SK-N-SH (cell line): Measurements from ENCODE around the gene PLAGL2. TPM values are rescaled to one million over a fixed set of nuclear protein-coding genes. Genes with fewer than 3 reads are reported as not detected.
"Not testable (repeated sequence)": the region's sequence is repeated elsewhere in the genome, so short reads cannot be mapped to it uniquely, and the experiment has no call there.

Experiments used
- CTCF ChIA-PET: fragments of 300-600, 350-600 bp; formaldehyde crosslinking; extraction: SDS; loops from one replicate; lab custom pipeline; 2021; lab: Yijun Ruan, JAX
- POLR2A ChIA-PET: fragments of 350-600 bp; sonication (Branson Sonifier 250); formaldehyde crosslinking; extraction: SDS; loops from one replicate; lab custom pipeline; 2020; ENCODE audit warnings: antibody characterized with exemption, inconsistent platforms; lab: Yijun Ruan, JAX
- DNase-seq: peaks from one replicate; pipeline ENCODE4 v3.0.0; 2012
- H2AFZ ChIP-seq: fragments of 200-600 bp; sonication (generic); 2 replicates; pipeline ENCODE4 v1.8.1; 2016; ENCODE audit warnings: antibody characterized with exemption, mild to moderate bottlenecking, low read depth
- H3F3A ChIP-seq: fragments of 200-600 bp; sonication (generic); replicated peaks from 2 replicates; pipeline ENCODE3; 2016; ENCODE audit warnings: antibody characterized with exemption, mild to moderate bottlenecking; ENCODE audit not compliant: insufficient read depth
- H3K27ac ChIP-seq, 2 experiments: fragments of 200-500 bp in 1 of 2; fragments of 200-600 bp in 1 of 2; sonication (Bioruptor generic) in 1 of 2; sonication (generic), shearing (Covaris generic) in 1 of 2; 2 replicates each; pipeline versions ENCODE4 v1.5.1 to v1.6.1; 2014 to 2016; ENCODE audit warnings: low read depth in 2 of 2, inconsistent platforms in 1 of 2, low read length in 1 of 2, mild to moderate bottlenecking in 1 of 2, mixed read lengths in 1 of 2
- H3K27me3 ChIP-seq: fragments of 200-600 bp; sonication (generic), shearing (Covaris generic); 2 replicates; pipeline ENCODE4 v1.6.1; 2016; ENCODE audit warnings: mixed run types; ENCODE audit not compliant: insufficient read depth
- H3K36me3 ChIP-seq, 2 experiments: fragments of 200-500 bp in 1 of 2; fragments of 200-600 bp in 1 of 2; sonication (Bioruptor generic) in 1 of 2; sonication (generic) in 1 of 2; replicated peaks in 1 of 2; 2 replicates each; pipeline versions ENCODE3 to v1.5.1; 2014 to 2016; ENCODE audit warnings: low read length in 1 of 2, mild to moderate bottlenecking in 1 of 2; ENCODE audit not compliant: insufficient read depth in 2 of 2, control insufficient read depth in 1 of 2
- H3K4me1 ChIP-seq, 2 experiments: fragments of 200-500 bp in 1 of 2; fragments of 200-600 bp in 1 of 2; sonication (Bioruptor generic) in 1 of 2; sonication (generic), shearing (Covaris generic) in 1 of 2; 2 replicates each; pipeline versions ENCODE4 v1.5.1 to v1.6.1; 2014 to 2016; ENCODE audit warnings: low read depth in 1 of 2, low read length in 1 of 2, mixed run types in 1 of 2; ENCODE audit not compliant: insufficient read depth in 2 of 2, control insufficient read depth in 1 of 2
- H3K4me2 ChIP-seq: fragments of 200-600 bp; sonication (generic), shearing (Covaris generic); 2 replicates; pipeline ENCODE4 v1.6.1; 2017; ENCODE audit warnings: mixed run types
- H3K4me3 ChIP-seq, 2 experiments: fragments of 200-500 bp in 1 of 2; fragments of 200-600 bp in 1 of 2; sonication (Bioruptor generic) in 1 of 2; sonication (generic), shearing (Covaris generic) in 1 of 2; 2 replicates each; pipeline versions ENCODE4 v1.5.1 to v1.8.1; 2014 to 2016; ENCODE audit warnings: low read depth in 2 of 2, inconsistent platforms in 1 of 2, low read length in 1 of 2, mild to moderate bottlenecking in 1 of 2, mixed read lengths in 1 of 2, moderate library complexity in 1 of 2
- H3K79me2 ChIP-seq: fragments of 200-600 bp; sonication (generic); 2 replicates; pipeline ENCODE4 v1.8.1; 2017; ENCODE audit warnings: mild to moderate bottlenecking; ENCODE audit not compliant: insufficient read depth
- H3K9ac ChIP-seq: fragments of 200-600 bp; sonication (generic); 2 replicates; pipeline ENCODE4 v1.6.1; 2017; ENCODE audit warnings: mixed run types
- H3K9me2 ChIP-seq: fragments of 200-600 bp; sonication (generic); 2 replicates; pipeline ENCODE4 v1.6.1; 2017; ENCODE audit warnings: mixed run types
- H3K9me3 ChIP-seq: fragments of 200-600 bp; sonication (generic); 2 replicates; pipeline ENCODE4 v1.6.1; 2017; ENCODE audit warnings: mixed run types, mild to moderate bottlenecking, moderate library complexity
- H4K20me1 ChIP-seq: fragments of 200-600 bp; sonication (generic); 2 replicates; pipeline ENCODE4 v1.6.1; 2017; ENCODE audit warnings: mild to moderate bottlenecking, mixed run types; ENCODE audit not compliant: insufficient read depth
- CHD2 ChIP-seq: fragments of 150-350 bp; IDR thresholded peaks from 2 replicates; pipeline ENCODE4 v1.6.1; 2018; ENCODE audit warnings: low read length; ENCODE audit not compliant: partially characterized antibody
- CTCF ChIP-seq: fragments of 200-600 bp; sonication (generic); IDR thresholded peaks from 2 replicates; pipeline ENCODE4 v1.6.1; 2017; ENCODE audit warnings: antibody characterized with exemption, mild to moderate bottlenecking, moderate library complexity
- ELF1 ChIP-seq: IDR thresholded peaks from 2 replicates; pipeline ENCODE4 v1.4.0; 2012
- EP300 ChIP-seq, 2 experiments: IDR thresholded peaks; 2 replicates each; pipeline versions ENCODE4 v1.4.0 to v1.6.1; 2012; ENCODE audit warnings: borderline replicate concordance in 1 of 2, low read depth in 1 of 2, low read length in 1 of 2
- FOXJ3 ChIP-seq: sonication (generic); formaldehyde crosslinking; IDR thresholded peaks from 2 replicates; pipeline ENCODE4 v1.5.1; 2020; ENCODE audit warnings: mild to moderate bottlenecking, missing genetic modification reagents
- FOXM1 ChIP-seq: IDR thresholded peaks from 2 replicates; pipeline ENCODE4 v1.4.0; 2012; ENCODE audit warnings: low read depth, mild to moderate bottlenecking
- GATA2 ChIP-seq: sonication (generic); formaldehyde crosslinking; IDR thresholded peaks from 2 replicates; pipeline ENCODE4 v1.5.0; 2020; ENCODE audit warnings: mild to moderate bottlenecking, missing genetic modification reagents
- IRF3 ChIP-seq: fragments of 150-350 bp; IDR thresholded peaks from 2 replicates; pipeline ENCODE4 v1.6.1; 2016; ENCODE audit warnings: mild to moderate bottlenecking, low read depth, low read length
- JUND ChIP-seq: IDR thresholded peaks from 2 replicates; pipeline ENCODE4 v1.4.0; 2012
- NFIC ChIP-seq: IDR thresholded peaks from 2 replicates; pipeline ENCODE4 v1.4.0; 2012; ENCODE audit warnings: borderline replicate concordance
- RCOR1 ChIP-seq: fragments of 150-350 bp; IDR thresholded peaks from 2 replicates; pipeline ENCODE4 v1.6.1; 2017; ENCODE audit warnings: antibody characterized with exemption, low read length
- RXRA ChIP-seq: IDR thresholded peaks from 2 replicates; pipeline ENCODE4 v1.4.0; 2012; ENCODE audit warnings: low read depth, mild to moderate bottlenecking, borderline replicate concordance
- SIN3A ChIP-seq: IDR thresholded peaks from 2 replicates; pipeline ENCODE4 v1.6.1; 2012; ENCODE audit warnings: low read depth, mild to moderate bottlenecking, low read length, moderate library complexity, borderline replicate concordance
- SMC3 ChIP-seq: IDR thresholded peaks from 2 replicates; pipeline ENCODE4 v1.6.1; 2012; ENCODE audit warnings: low read depth, low read length, improper control_type of control experiment
- USF1 ChIP-seq: IDR thresholded peaks from 2 replicates; pipeline ENCODE4 v1.4.0; 2012; ENCODE audit warnings: low read depth, borderline replicate concordance
- WGBS: methylation state at CpG from one replicate; pipeline ENCODE4 v1.1.6; 2017; ENCODE audit warnings: low lambda C conversion rate; 5-methylcytosine and 5-hydroxymethylcytosine counted together
- polyA plus RNA-seq, 3 experiments: library from polyadenylated mRNA; depleted of rRNA; stranded (reverse); fragments of >200 nt; gene quantifications; 2 replicates each; pipeline ENCODE4 v1.2.3, GENCODE V29; 2012

The PLAGL2 gene
- polyA plus RNA-seq, 1 of the 3 experiments (the other 2 are of a cell fraction), result 4.0 TPM

- TF ChIP-seq SMC3 (no peak), USF1 (no peak), JUND (no peak), CHD2 (no peak), EP300 (IDR thresholded peaks at IDR 0.05; ENCODE audit: borderline replicate concordance in 1 of 2, low read depth in 1 of 2, low read length in 1 of 2) (no peak), GATA2 (CRISPR knock-in tag) (no peak), FOXM1 (no peak)
Measured at GRCh38 chr20:32248043-32248442, 40.5 kb upstream of the PLAGL2 start (continued).

- 94% methylated on average over 5 of the region's 5 CpGs for WGBS
- H4K20me1 ChIP-seq, DNase-seq: not testable (repeated sequence)
Measured at GRCh38 chr20:32246208-32246607, 38.7 kb upstream of the PLAGL2 start.

GRCh38 chr20:32244959-32245358, 37.4 kb upstream of the PLAGL2 start:
- no peaks in the 10 kb centered on the region for H3K9me3 ChIP-seq
- H2AFZ ChIP-seq, result no peak overlapping the region
- no peak overlapping the region for H3K27ac ChIP-seq
- H3K4me1 ChIP-seq, result peaks cover 0 to 3% of the 10 kb centered on the region in 2 experiments; a peak in 1 of 4 replicates
- POLR2A ChIA-PET, result no interaction called here
- no peaks in the 10 kb centered on the region for H3K9me2 ChIP-seq
- H3K36me3 ChIP-seq, result no peaks in the 10 kb centered on the region
- H3K79me2 ChIP-seq, result no peaks in the 10 kb centered on the region
- CTCF ChIA-PET, result no interaction called here
- H3K4me3 ChIP-seq, result no peak overlapping the region
- H3K9ac ChIP-seq, result no peak overlapping the region
- DNase-seq, result no peak
- no peaks in the 10 kb centered on the region for H3F3A ChIP-seq
- no peaks in the 10 kb centered on the region for H4K20me1 ChIP-seq
- WGBS, result 90% methylated on average over 4 of the region's 4 CpGs
- no peak overlapping the region for H3K4me2 ChIP-seq
- TF ChIP-seq FOXJ3 (no peak), JUND (no peak), NFIC (no peak), IRF3 (no peak), ELF1 (no peak), RCOR1 (no peak), CHD2 (no peak), SIN3A (no peak), RXRA (no peak), CTCF (no peak), EP300 (IDR thresholded peaks at IDR 0.05; ENCODE audit: borderline replicate concordance in 1 of 2, low read depth in 1 of 2, low read length in 1 of 2) (no peak)
- TF ChIP-seq, all 33 proteins: peak for 0
- H3K27me3 ChIP-seq, result no peaks in the 10 kb centered on the region

More at GRCh38 chr20:32246208-32246607, 38.7 kb upstream of the PLAGL2 start:
- H3K79me2 ChIP-seq, H3K4me2 ChIP-seq, H3F3A ChIP-seq, H3K4me3 ChIP-seq, H3K4me1 ChIP-seq, H3K9me3 ChIP-seq, POLR2A ChIA-PET, CTCF ChIA-PET, H3K9ac ChIP-seq, H3K27ac ChIP-seq, H2AFZ ChIP-seq, H3K27me3 ChIP-seq, H3K9me2 ChIP-seq, H3K36me3 ChIP-seq: not testable (repeated sequence)
